Measurements from ENCODE around the gene OAF.
"Not testable (repeated sequence)": the region's sequence is repeated elsewhere in the genome, so short reads cannot be mapped to it uniquely, and the experiment has no call there.

- not testable (repeated sequence) for TF ChIP-seq CTCF (conservative IDR thresholded peaks at IDR 0.05; ENCODE audit: low read depth in 2 of 2); EZH2 (IDR thresholded peaks at IDR 0.05; ENCODE audit: low read depth, unreplicated experiment); POLR2AphosphoS5 (IDR thresholded peaks at IDR 0.05; ENCODE audit: low read depth); EZH2phosphoT487 (IDR thresholded peaks at IDR 0.05; ENCODE audit: unreplicated experiment); CREB1 (CRISPR knock-in tag; IDR thresholded peaks at IDR 0.05; ENCODE audit: low read depth); NANOG (IDR thresholded peaks at IDR 0.05; ENCODE audit: borderline replicate concordance); STAT1 (IDR thresholded peaks at IDR 0.05; ENCODE audit: unreplicated experiment)
- TF ChIP-seq, protein P1, sequence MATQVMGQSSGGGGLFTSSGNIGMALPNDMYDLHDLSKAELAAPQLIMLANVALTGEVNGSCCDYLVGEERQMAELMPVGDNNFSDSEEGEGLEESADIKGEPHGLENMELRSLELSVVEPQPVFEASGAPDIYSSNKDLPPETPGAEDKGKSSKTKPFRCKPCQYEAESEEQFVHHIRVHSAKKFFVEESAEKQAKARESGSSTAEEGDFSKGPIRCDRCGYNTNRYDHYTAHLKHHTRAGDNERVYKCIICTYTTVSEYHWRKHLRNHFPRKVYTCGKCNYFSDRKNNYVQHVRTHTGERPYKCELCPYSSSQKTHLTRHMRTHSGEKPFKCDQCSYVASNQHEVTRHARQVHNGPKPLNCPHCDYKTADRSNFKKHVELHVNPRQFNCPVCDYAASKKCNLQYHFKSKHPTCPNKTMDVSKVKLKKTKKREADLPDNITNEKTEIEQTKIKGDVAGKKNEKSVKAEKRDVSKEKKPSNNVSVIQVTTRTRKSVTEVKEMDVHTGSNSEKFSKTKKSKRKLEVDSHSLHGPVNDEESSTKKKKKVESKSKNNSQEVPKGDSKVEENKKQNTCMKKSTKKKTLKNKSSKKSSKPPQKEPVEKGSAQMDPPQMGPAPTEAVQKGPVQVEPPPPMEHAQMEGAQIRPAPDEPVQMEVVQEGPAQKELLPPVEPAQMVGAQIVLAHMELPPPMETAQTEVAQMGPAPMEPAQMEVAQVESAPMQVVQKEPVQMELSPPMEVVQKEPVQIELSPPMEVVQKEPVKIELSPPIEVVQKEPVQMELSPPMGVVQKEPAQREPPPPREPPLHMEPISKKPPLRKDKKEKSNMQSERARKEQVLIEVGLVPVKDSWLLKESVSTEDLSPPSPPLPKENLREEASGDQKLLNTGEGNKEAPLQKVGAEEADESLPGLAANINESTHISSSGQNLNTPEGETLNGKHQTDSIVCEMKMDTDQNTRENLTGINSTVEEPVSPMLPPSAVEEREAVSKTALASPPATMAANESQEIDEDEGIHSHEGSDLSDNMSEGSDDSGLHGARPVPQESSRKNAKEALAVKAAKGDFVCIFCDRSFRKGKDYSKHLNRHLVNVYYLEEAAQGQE (IDR thresholded peaks at IDR 0.05; ENCODE audit: unreplicated experiment), result not testable (repeated sequence)
Observed at GRCh38 chr11:120253377-120253776, 42.5 kb downstream of the OAF start.

Data from GM23338 (cell line).